Stomach (tissue), 9 donors: ENCODE measurements around the gene SOX11. TPM values are rescaled to one million over a fixed set of nuclear protein-coding genes. Genes with fewer than 3 reads are reported as not detected.
A peak's percentile ranks its signal among the peaks of the same experiment; 100 is the strongest.
"Not testable (repeated sequence)": the region's sequence is repeated elsewhere in the genome, so short reads cannot be mapped to it uniquely, and the experiment has no call there.

Experiments
- DNase-seq, 2 donors: peaks; one replicate each; pipeline versions ENCODE4 v3.0.0 to v3.0.0-alpha.2; 2013 to 2019
- H3K27ac ChIP-seq, 5 donors: fragments of 200-600 bp in 4 of 5; sonication (generic) in 4 of 5; one replicate each; pipeline ENCODE4 v1.5.1; 2013 to 2019; ENCODE audit warnings: mild to moderate bottlenecking in 1 of 5, moderate library complexity in 1 of 5
- H3K27me3 ChIP-seq, 3 donors: fragments of 200-600 bp; sonication (generic); one replicate each; pipeline ENCODE4 v1.5.1; 2017 to 2019; ENCODE audit warnings: mixed run types in 1 of 3
- H3K36me3 ChIP-seq, 4 donors: fragments of 200-600 bp; sonication (generic); 1 replicate in 3 of 4; 2 replicates in 1 of 4; pipeline ENCODE4 v1.5.1; 2016 to 2019
- H3K4me1 ChIP-seq, 4 donors: fragments of 200-600 bp; sonication (generic); one replicate each; pipeline ENCODE4 v1.5.1; 2016 to 2019
- H3K4me3 ChIP-seq, 4 donors: fragments of 200-600 bp; sonication (generic) in 3 of 4; one replicate each; pipeline ENCODE4 v1.5.1; 2016 to 2019; ENCODE audit warnings: mild to moderate bottlenecking in 1 of 4
- H3K9me3 ChIP-seq, 4 donors: fragments of 200-600 bp; sonication (generic); one replicate each; pipeline ENCODE4 v1.5.1; 2016 to 2019
- EP300 ChIP-seq: sonication (generic); formaldehyde crosslinking; IDR thresholded peaks from one replicate; pipeline ENCODE4 v1.6.1; 2017; ENCODE audit warnings: antibody characterized with exemption
- POLR2A ChIP-seq, 4 donors: fragments of 450-650 bp; IDR thresholded peaks; one replicate each; pipeline ENCODE4 v1.6.1; 2016; ENCODE audit warnings: antibody characterized with exemption in 4 of 4, control low read depth in 2 of 4, mild to moderate bottlenecking in 1 of 4, moderate library complexity in 1 of 4
- POLR2AphosphoS5 ChIP-seq, 3 donors: sonication (generic); formaldehyde crosslinking; IDR thresholded peaks; one replicate each; pipeline ENCODE4 v1.6.1; 2016; ENCODE audit warnings: antibody characterized with exemption in 3 of 3
- WGBS, 5 donors: extraction: QIAGEN DNeasy Blood & Tissue Kit in 3 of 5; methylation state at CpG; one replicate each; pipeline versions ENCODE4 v1.1.5 to v1.1.7; 2013 to 2018; 5-methylcytosine and 5-hydroxymethylcytosine counted together
- intact Hi-C: fragments of 100-400 bp; cut with DNase I; formaldehyde crosslinking; loops from one replicate; pipeline ENCODE4 v1.15.1; 2023; ENCODE audit warnings: low total_unique reads
- polyA plus RNA-seq, 3 donors: library from polyadenylated mRNA; stranded (reverse); fragments of 200-250 nt; gene quantifications; one replicate each; pipeline ENCODE4 v1.2.3, GENCODE V29; 2013
- total RNA-seq, 5 donors: library from RNA; depleted of rRNA; stranded (reverse); fragments of >200 nt; gene quantifications; one replicate each; pipeline versions ENCODE4 v1.1.0 to v1.2.3, GENCODE V29; 2014 to 2016
- TF ChIP-seq, protein P1 (sequence below), 7 experiments: fragments of 450-650 bp in 4 of 7; fragments of 200-600 bp in 3 of 7; sonication (generic) in 3 of 7; IDR thresholded peaks; one replicate each; pipeline ENCODE4 v1.5.1; 2016 to 2019; ENCODE audit warnings: antibody characterized with exemption in 7 of 7, control low read depth in 2 of 7, mild to moderate bottlenecking in 1 of 7
- donor health status: healthy with polysubstance abuse.
- donor health status: Bipolar disorder and iron deficiency.
- donor health status: healthy.

Gene SOX11
- total and polyA plus RNA-seq, 8 donors: 0.06 to 3.7 (median 0.11) TPM; not detected in 4

DNA sequence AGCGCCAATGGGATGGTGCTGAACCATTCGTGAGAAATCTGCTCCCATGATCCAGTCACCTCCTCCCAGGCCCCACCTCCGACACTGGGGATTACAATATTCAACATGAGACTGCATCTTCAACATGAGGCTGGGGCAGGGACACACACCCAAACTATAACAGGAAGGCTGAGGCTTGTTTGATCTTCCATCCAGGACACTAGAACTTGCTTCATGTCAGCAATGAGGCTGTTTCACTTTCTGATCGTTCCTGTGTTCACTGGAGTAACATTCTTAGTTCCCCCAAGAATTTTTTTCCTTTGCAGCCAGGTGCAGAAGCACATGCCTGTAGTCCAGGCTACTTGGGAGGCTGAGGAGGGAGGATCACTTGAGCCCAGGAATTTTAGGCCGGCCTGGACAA lies 30.8 kb upstream of the SOX11 start:
- H3K4me1 ChIP-seq: no peaks in the 10 kb centered on the region
- H3K27ac ChIP-seq: no peak overlapping the region
- no peak for DNase-seq
- H3K4me3 ChIP-seq: no peak overlapping the region
- TF ChIP-seq POLR2AphosphoS5 (IDR thresholded peaks at IDR 0.05) (no peak), EP300 (no peak), POLR2A (IDR thresholded peaks at IDR 0.05) (no peak)
- TF ChIP-seq, protein P1, sequence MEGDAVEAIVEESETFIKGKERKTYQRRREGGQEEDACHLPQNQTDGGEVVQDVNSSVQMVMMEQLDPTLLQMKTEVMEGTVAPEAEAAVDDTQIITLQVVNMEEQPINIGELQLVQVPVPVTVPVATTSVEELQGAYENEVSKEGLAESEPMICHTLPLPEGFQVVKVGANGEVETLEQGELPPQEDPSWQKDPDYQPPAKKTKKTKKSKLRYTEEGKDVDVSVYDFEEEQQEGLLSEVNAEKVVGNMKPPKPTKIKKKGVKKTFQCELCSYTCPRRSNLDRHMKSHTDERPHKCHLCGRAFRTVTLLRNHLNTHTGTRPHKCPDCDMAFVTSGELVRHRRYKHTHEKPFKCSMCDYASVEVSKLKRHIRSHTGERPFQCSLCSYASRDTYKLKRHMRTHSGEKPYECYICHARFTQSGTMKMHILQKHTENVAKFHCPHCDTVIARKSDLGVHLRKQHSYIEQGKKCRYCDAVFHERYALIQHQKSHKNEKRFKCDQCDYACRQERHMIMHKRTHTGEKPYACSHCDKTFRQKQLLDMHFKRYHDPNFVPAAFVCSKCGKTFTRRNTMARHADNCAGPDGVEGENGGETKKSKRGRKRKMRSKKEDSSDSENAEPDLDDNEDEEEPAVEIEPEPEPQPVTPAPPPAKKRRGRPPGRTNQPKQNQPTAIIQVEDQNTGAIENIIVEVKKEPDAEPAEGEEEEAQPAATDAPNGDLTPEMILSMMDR (IDR thresholded peaks at IDR 0.05): no peak
- intact Hi-C loops: no loop called here
- 82 to 92% (median 90%) methylated on average over 5 of the region's 5 CpGs for WGBS, 5 donors
- no peaks in the 10 kb centered on the region for H3K36me3 ChIP-seq
- no peaks in the 10 kb centered on the region for H3K27me3 ChIP-seq
- H3K9me3 ChIP-seq: peaks cover 0 to 6% (median 0%) of the 10 kb centered on the region in 4 donors

DNA sequence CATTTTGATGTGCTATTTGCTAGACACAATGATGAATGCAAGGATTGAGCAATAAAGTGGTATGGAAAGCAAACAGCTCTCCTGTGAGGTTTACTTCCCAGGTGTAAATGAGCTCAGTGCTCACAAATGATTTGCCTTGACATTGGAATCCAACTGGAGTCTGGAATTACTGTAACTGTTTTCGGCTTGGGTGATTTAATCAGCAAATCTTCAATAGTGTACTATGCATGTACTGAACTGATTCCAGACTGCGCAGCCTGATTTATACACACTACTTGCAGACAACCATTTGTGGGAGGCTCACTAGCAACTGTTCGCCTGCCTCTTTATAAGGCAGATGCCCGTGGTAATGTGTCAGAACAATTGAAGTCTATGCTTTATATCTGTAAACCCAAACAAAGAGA lies 27.9 kb upstream of the SOX11 start:
- Histone ChIP-seq H3K4me3 (no peak overlapping the region), H3K4me1 (no peaks in the 10 kb centered on the region), H3K27ac (no peak overlapping the region), H3K36me3 (no peaks in the 10 kb centered on the region), H3K9me3 (no peaks in the 10 kb centered on the region), H3K27me3 (peaks cover 0 to 14% (median 0%) of the 10 kb centered on the region in 3 donors)
- intact Hi-C loops: no loop called here
- TF ChIP-seq EP300 (no peak), POLR2AphosphoS5 (IDR thresholded peaks at IDR 0.05) (no peak), POLR2A (IDR thresholded peaks at IDR 0.05) (no peak)
- TF ChIP-seq, protein P1 (IDR thresholded peaks at IDR 0.05): no peak
- WGBS, 5 donors: 84 to 93% (median 87%) methylated on average over 4 of the region's 4 CpGs
- peak in 1 of 2 donors; percentile 28 for DNase-seq

DNA sequence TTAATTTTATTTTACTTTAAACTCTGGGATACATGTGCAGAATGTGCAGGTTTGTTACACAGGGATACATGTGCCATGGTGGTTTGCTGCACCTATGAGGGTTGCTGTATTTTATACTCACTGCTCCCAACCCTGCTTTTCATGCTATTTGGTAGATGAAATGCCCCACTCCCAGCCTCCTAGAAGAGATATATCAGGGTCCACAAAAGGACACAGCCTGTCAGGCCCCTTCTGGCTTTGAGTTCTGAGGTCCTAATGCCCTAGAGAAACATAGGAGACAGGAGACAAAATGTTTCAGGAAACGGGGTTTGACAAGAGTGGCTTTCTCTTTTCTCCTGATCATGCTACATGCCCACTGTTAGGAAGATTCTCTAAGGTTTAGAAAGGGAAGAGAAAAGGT lies 27.1 kb upstream of the SOX11 start:
- TF ChIP-seq POLR2AphosphoS5 (IDR thresholded peaks at IDR 0.05): no peak
- no peak for TF ChIP-seq EP300
- TF ChIP-seq, protein P1 (IDR thresholded peaks at IDR 0.05): no peak
- TF ChIP-seq POLR2A (IDR thresholded peaks at IDR 0.05): no peak
- no peaks in the 10 kb centered on the region for H3K4me1 ChIP-seq
- H3K27ac ChIP-seq: no peak overlapping the region
- H3K9me3 ChIP-seq: no peaks in the 10 kb centered on the region
- 64 to 92% (median 84%) methylated on average over 1 of the region's 1 CpG for WGBS, 5 donors
- H3K27me3 ChIP-seq: peaks cover 0 to 14% (median 0%) of the 10 kb centered on the region in 3 donors
- intact Hi-C loops: no loop called here
- no peaks in the 10 kb centered on the region for H3K36me3 ChIP-seq
- no peak overlapping the region for H3K4me3 ChIP-seq
- no peak for DNase-seq

DNA sequence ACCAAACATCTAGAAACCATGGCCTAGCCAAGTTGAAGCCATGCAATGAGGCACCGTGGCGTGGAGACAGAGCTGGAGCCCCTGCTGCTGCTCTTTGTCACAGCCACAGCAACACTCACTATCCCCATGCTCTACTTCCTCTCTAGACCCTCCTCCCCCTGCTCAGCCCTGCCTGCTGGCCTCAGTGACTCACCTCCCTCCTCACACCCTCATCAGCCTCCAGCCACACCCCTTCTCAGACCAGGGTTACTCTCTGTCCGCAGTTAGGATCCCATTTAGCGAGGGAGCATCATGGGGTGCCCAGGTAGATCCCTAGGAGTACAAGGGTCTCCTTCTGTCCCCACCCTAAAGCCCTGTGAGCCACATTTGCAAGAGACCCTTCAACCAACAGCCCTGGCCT lies 25.4 kb upstream of the SOX11 start:
- DNase-seq: no peak
- 87 to 95% (median 90%) methylated on average over 4 of the region's 4 CpGs for WGBS, 5 donors
- Histone ChIP-seq H3K4me3 (no peak overlapping the region), H3K9me3 (no peaks in the 10 kb centered on the region), H3K36me3 (no peaks in the 10 kb centered on the region), H3K4me1 (no peaks in the 10 kb centered on the region), H3K27me3 (peaks cover 0 to 14% (median 0%) of the 10 kb centered on the region in 3 donors), H3K27ac (no peak overlapping the region)
- intact Hi-C loops: no loop called here
- TF ChIP-seq, protein P1 (IDR thresholded peaks at IDR 0.05): no peak
- TF ChIP-seq POLR2A (IDR thresholded peaks at IDR 0.05): no peak
- no peak for TF ChIP-seq EP300
- TF ChIP-seq POLR2AphosphoS5 (IDR thresholded peaks at IDR 0.05): no peak

DNA sequence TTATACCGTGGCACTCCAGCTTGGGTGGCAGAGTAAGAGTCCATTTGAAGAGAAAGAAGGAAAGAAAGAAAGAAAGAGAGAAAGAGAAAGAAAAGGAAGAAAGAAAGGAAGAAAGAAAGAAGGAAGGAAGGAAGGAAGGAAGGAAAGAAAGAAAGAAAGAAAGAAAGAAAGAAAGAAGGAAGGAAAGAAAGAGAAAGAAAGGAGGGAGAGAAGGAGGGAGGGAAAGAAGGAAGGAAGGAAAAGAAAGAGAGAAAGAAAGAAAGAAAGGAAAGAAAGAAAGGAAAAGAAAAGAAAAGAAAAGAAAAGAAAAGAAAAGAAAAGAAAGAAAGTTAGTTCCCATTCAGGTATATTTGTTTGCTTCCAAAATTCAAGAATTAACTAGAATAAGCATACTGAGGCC lies 24.5 kb upstream of the SOX11 start:
- H3K4me3 ChIP-seq, H3K9me3 ChIP-seq, DNase-seq, H3K4me1 ChIP-seq, H3K36me3 ChIP-seq, H3K27ac ChIP-seq, intact Hi-C loops: not testable (repeated sequence)
- peaks cover 0 to 22% (median 3%) of the 10 kb centered on the region in 3 donors for H3K27me3 ChIP-seq
- 90 to 100% (median 94%) methylated on average over 1 of the region's 1 CpG for WGBS, 5 donors
